H1 (cell line): ENCODE measurements around the gene RGS17. TPM values are rescaled to one million over a fixed set of nuclear protein-coding genes. Genes with fewer than 3 reads are reported as not detected.

Experiments
- FOSL1 ChIP-seq: IDR thresholded peaks from 2 replicates; pipeline ENCODE4 v1.6.1; 2011; ENCODE audit warnings: mild to moderate bottlenecking, low read depth, low read length, moderate library complexity; ENCODE audit not compliant: insufficient read depth
- MAFK ChIP-seq: IDR thresholded peaks from 2 replicates; pipeline ENCODE4 v1.6.1; 2012; ENCODE audit warnings: low read depth, mild to moderate bottlenecking, improper control_type of control experiment, low read length
- SIX5 ChIP-seq: IDR thresholded peaks from 2 replicates; pipeline ENCODE4 v1.6.1; 2011; ENCODE audit warnings: mild to moderate bottlenecking, low read depth, low read length
- polyA plus RNA-seq, 7 experiments: library from polyadenylated mRNA; depleted of rRNA in 3 of 7; stranded (reverse) in 5 of 7; unstranded in 2 of 7; fragments of >200 nt in 5 of 7; fragments of 200-250 nt in 2 of 7; gene quantifications; 1 replicate in 5 of 7; 2 replicates in 1 of 7; 4 replicates in 1 of 7; pipeline versions ENCODE4 v1.2.1 to v1.2.3, GENCODE V29; 2011 to 2013; ENCODE audit warnings: missing spikeins in 2 of 7, mixed read lengths in 2 of 7
- total RNA-seq: library from RNA; stranded (reverse); fragmentation: NEBNext Ultra II Directional; extraction: Animal tissue kit (Norgen Biotek cat#: 25700); gene quantifications from 2 replicates; pipeline ENCODE4 v1.2.1, GENCODE V29; 2021

RGS17 gene
- total and polyA plus RNA-seq, 2 of the 8 experiments (the other 6 are each of a cell fraction or from before 2014, with no cell fraction given): 2.0 to 12.2 TPM

DNA sequence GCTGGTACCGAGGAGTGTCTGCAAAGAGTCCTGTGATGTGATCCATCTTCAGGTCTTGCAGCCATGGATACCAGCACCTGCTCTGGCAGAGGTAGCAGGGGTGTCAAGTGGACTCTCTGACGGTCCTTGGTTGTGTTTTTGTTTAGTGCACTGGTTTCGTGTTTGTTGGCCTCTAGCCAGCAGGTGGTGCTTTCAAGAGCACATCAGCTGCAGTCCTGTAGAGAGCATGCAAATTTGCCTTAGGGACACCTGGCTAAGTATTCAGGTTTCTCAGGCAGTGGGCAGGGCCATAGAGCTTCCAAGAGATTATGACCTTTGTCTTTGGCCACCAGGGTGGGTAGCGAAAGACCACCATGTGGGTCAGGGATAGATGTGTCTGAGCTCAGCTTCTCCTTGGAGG, 14.5 kb upstream of the RGS17 start (continued):
- TF ChIP-seq FOSL1 (no peak), MAFK (no peak), SIX5 (no peak)
